HG03175 (cell line): ENCODE results near the gene PPA2.
"Not testable (repeated sequence)": the region's sequence is repeated elsewhere in the genome, so short reads cannot be mapped to it uniquely, and the experiment has no call there.

Experiments used
- ATAC-seq: cut with Tn5 transposase; IDR thresholded peaks from one replicate; pipeline ENCODE4 v1.9.1; 2021; ENCODE audit warnings: mild to moderate bottlenecking, moderate library complexity; ENCODE audit not compliant: unreplicated experiment

PPA2 gene

GRCh38 chr4:105460306-105460705 lies 13.6 kb downstream of the PPA2 start:
- no peak for ATAC-seq

GRCh38 chr4:105458541-105458940 lies 15.3 kb downstream of the PPA2 start:
- not testable (repeated sequence) for ATAC-seq

- ATAC-seq, result no peak
Measured at GRCh38 chr4:105458001-105458400, 15.9 kb downstream of the PPA2 start.

GRCh38 chr4:105455998-105456397 lies 17.9 kb downstream of the PPA2 start:
- ATAC-seq, result no peak

- ATAC-seq, result no peak
Measured at GRCh38 chr4:105455182-105455581, 18.7 kb downstream of the PPA2 start.

- peak; percentile 89 for ATAC-seq
Measured at GRCh38 chr4:105453550-105454205, 20.2 kb downstream of the PPA2 start.

GRCh38 chr4:105451346-105451745 lies 22.5 kb downstream of the PPA2 start:
- ATAC-seq, result no peak

GRCh38 chr4:105440890-105441289 lies 33.0 kb downstream of the PPA2 start:
- no peak for ATAC-seq

GRCh38 chr4:105437637-105438036 lies 36.2 kb downstream of the PPA2 start:
- ATAC-seq, result no peak

- no peak for ATAC-seq
Measured at GRCh38 chr4:105436414-105436813, 37.4 kb downstream of the PPA2 start.

- no peak for ATAC-seq
Measured at GRCh38 chr4:105434940-105435339, 38.9 kb downstream of the PPA2 start.

GRCh38 chr4:105433421-105433820 lies 40.4 kb downstream of the PPA2 start:
- ATAC-seq, result no peak

GRCh38 chr4:105432438-105432837 lies 41.4 kb downstream of the PPA2 start:
- ATAC-seq, result no peak

GRCh38 chr4:105430811-105431210 lies 43.1 kb downstream of the PPA2 start:
- ATAC-seq, result no peak

- no peak for ATAC-seq
Measured at GRCh38 chr4:105426187-105426897, 47.5 kb downstream of the PPA2 start.

- ATAC-seq, result no peak
Measured at GRCh38 chr4:105422207-105422920, 51.5 kb downstream of the PPA2 start.

- ATAC-seq, result no peak
Measured at GRCh38 chr4:105417624-105418023, 56.2 kb downstream of the PPA2 start.

GRCh38 chr4:105415281-105415744 lies 58.5 kb downstream of the PPA2 start:
- no peak for ATAC-seq

GRCh38 chr4:105414316-105414715 lies 59.5 kb downstream of the PPA2 start:
- ATAC-seq, result no peak

- ATAC-seq, result not testable (repeated sequence)
Measured at GRCh38 chr4:105409135-105409534, 64.7 kb downstream of the PPA2 start.

- ATAC-seq, result no peak
Measured at GRCh38 chr4:105400901-105401677, 72.8 kb downstream of the PPA2 start.
